IMR-90 (cell line): ENCODE results near the gene ABCG4. TPM values are rescaled to one million over a fixed set of nuclear protein-coding genes. Genes with fewer than 3 reads are reported as not detected.

ENCODE experiments used
- ATAC-seq: fragments of 200-7000 bp; cut with Tn5 transposase; 2 replicates; pipeline ENCODE4 v1.9.1; 2020; ENCODE audit warnings: low read depth, mild to moderate bottlenecking, moderate library complexity
- BruUV-seq: library from RNA; stranded (reverse); fragments of 400-500 nt; replicated peaks from 2 replicates; lab custom pipeline; 2021; lab: Mats Ljungman, UMichigan
- CTCF ChIA-PET: fragments of 300-600 bp; formaldehyde crosslinking; extraction: SDS; loops from one replicate; lab custom pipeline; 2021; ENCODE audit warnings: antibody characterized with exemption; lab: Yijun Ruan, JAX
- POLR2A ChIA-PET: fragments of 300-600 bp; sonication (Branson Sonifier 250); formaldehyde crosslinking; loops from one replicate; lab custom pipeline; 2022; ENCODE audit warnings: antibody characterized with exemption; ENCODE audit not compliant: unreplicated experiment; lab: Charles Lee
- DNase-seq: peaks from one replicate; pipeline ENCODE4 v3.0.0; 2013
- H2AFZ ChIP-seq: replicated peaks from 2 replicates; pipeline ENCODE3; 2013; ENCODE audit warnings: low read length, mild to moderate bottlenecking; ENCODE audit not compliant: poor library complexity
- H2AK5ac ChIP-seq: 2 replicates; pipeline ENCODE4 v1.6.1; 2013; ENCODE audit warnings: low read depth, low read length, inconsistent platforms
- H2AK9ac ChIP-seq: replicated peaks from 2 replicates; pipeline ENCODE3; 2013; ENCODE audit warnings: mild to moderate bottlenecking, low read depth, low read length, moderate library complexity; ENCODE audit not compliant: poor library complexity
- H2BK120ac ChIP-seq: 2 replicates; pipeline ENCODE4 v1.6.1; 2013; ENCODE audit warnings: low read depth, low read length, inconsistent platforms
- H2BK15ac ChIP-seq: 3 replicates; pipeline ENCODE4 v1.6.1; 2013; ENCODE audit warnings: low read depth, low read length, inconsistent platforms
- H2BK20ac ChIP-seq: 2 replicates; pipeline ENCODE4 v1.6.1; 2013; ENCODE audit warnings: low read depth, mild to moderate bottlenecking, inconsistent platforms, low read length, moderate library complexity
- H2BK5ac ChIP-seq: 2 replicates; pipeline ENCODE4 v1.6.1; 2013; ENCODE audit warnings: mild to moderate bottlenecking, low read depth, low read length, inconsistent platforms; ENCODE audit not compliant: poor library complexity, severe bottlenecking
- H3K14ac ChIP-seq: replicated peaks from 2 replicates; pipeline ENCODE4 v1.6.1; 2013; ENCODE audit warnings: low read depth, low read length, inconsistent platforms
- H3K18ac ChIP-seq: 2 replicates; pipeline ENCODE4 v1.6.1; 2013; ENCODE audit warnings: low read depth, low read length, control low read depth
- H3K23ac ChIP-seq: 2 replicates; pipeline ENCODE4 v1.6.1; 2013; ENCODE audit warnings: low read depth, low read length, inconsistent platforms
- H3K27ac ChIP-seq: 2 replicates; pipeline ENCODE4 v1.5.1; 2013; ENCODE audit warnings: mild to moderate bottlenecking, control low read depth, low read length; ENCODE audit not compliant: insufficient read depth
- H3K27me3 ChIP-seq: 2 replicates; pipeline ENCODE4 v1.6.1; 2013; ENCODE audit warnings: low read length; ENCODE audit not compliant: control insufficient read depth, insufficient read depth
- H3K36me3 ChIP-seq: 2 replicates; pipeline ENCODE4 v1.6.1; 2013; ENCODE audit warnings: low read length, mixed read lengths; ENCODE audit not compliant: control insufficient read depth, insufficient read depth
- H3K4ac ChIP-seq: 2 replicates; pipeline ENCODE4 v1.6.1; 2013; ENCODE audit warnings: low read depth, low read length, inconsistent platforms
- H3K4me1 ChIP-seq: 2 replicates; pipeline ENCODE4 v1.6.1; 2013; ENCODE audit warnings: low read length, mixed read lengths; ENCODE audit not compliant: control insufficient read depth, insufficient read depth
- H3K4me2 ChIP-seq: 2 replicates; pipeline ENCODE4 v1.6.1; 2013; ENCODE audit warnings: low read depth, mild to moderate bottlenecking, control low read depth, low read length, moderate library complexity
- H3K4me3 ChIP-seq: 2 replicates; pipeline ENCODE4 v1.5.1; 2013; ENCODE audit warnings: low read depth, mild to moderate bottlenecking, control low read depth, low read length, moderate library complexity; ENCODE audit not compliant: insufficient read depth
- H3K56ac ChIP-seq: 2 replicates; pipeline ENCODE4 v1.6.1; 2013; ENCODE audit warnings: low read length, inconsistent platforms; ENCODE audit not compliant: insufficient read depth; ENCODE audit errors: extremely low read depth
- H3K79me1 ChIP-seq, 2 experiments: 2 replicates each; pipeline ENCODE4 v1.6.1; 2013; ENCODE audit warnings: low read length in 2 of 2, inconsistent platforms in 1 of 2, low read depth in 1 of 2
- H3K9ac ChIP-seq: 2 replicates; pipeline ENCODE4 v1.6.1; 2013; ENCODE audit warnings: low read depth, low read length, control low read depth
- H3K9me1 ChIP-seq: 2 replicates; pipeline ENCODE4 v1.6.1; 2013; ENCODE audit warnings: low read length, inconsistent platforms; ENCODE audit not compliant: insufficient read depth
- H3K9me3 ChIP-seq: 2 replicates; pipeline ENCODE4 v1.6.1; 2013; ENCODE audit warnings: low read length; ENCODE audit not compliant: control insufficient read depth, insufficient read depth
- H4K20me1 ChIP-seq: 2 replicates; pipeline ENCODE4 v1.6.1; 2013; ENCODE audit warnings: low read length, inconsistent platforms; ENCODE audit not compliant: insufficient read depth
- H4K5ac ChIP-seq: 2 replicates; pipeline ENCODE4 v1.6.1; 2013; ENCODE audit warnings: mild to moderate bottlenecking, low read depth, low read length, control low read depth
- H4K8ac ChIP-seq, 2 experiments: 2 replicates each; pipeline ENCODE4 v1.6.1; 2013; ENCODE audit warnings: low read depth in 2 of 2, low read length in 2 of 2, control low read depth in 1 of 2, inconsistent platforms in 1 of 2
- H4K91ac ChIP-seq: 2 replicates; pipeline ENCODE4 v1.6.1; 2013; ENCODE audit warnings: low read depth, low read length, inconsistent platforms; ENCODE audit not compliant: insufficient read depth
- CTCF ChIP-seq: conservative IDR thresholded peaks from 2 replicates; pipeline ENCODE4 v1.5.1; 2012; ENCODE audit warnings: mild to moderate bottlenecking, low read depth, low read length, improper control_type of control experiment
- FOS ChIP-seq: fragments of 150-350 bp; IDR thresholded peaks from 2 replicates; pipeline ENCODE4 v1.6.1; 2016; ENCODE audit warnings: low read depth, low read length
- MAFK ChIP-seq: IDR thresholded peaks from 2 replicates; pipeline ENCODE4 v1.6.1; 2012; ENCODE audit warnings: low read depth, low read length, improper control_type of control experiment
- NFE2L2 ChIP-seq: fragments of 150-350 bp; IDR thresholded peaks from 2 replicates; pipeline ENCODE4 v1.6.1; 2016; ENCODE audit warnings: low read depth, mild to moderate bottlenecking, low read length
- POLR2A ChIP-seq: IDR thresholded peaks from 2 replicates; pipeline ENCODE4 v1.6.1; 2012; ENCODE audit warnings: mild to moderate bottlenecking, low read depth, low read length
- RCOR1 ChIP-seq: IDR thresholded peaks from 2 replicates; pipeline ENCODE4 v1.6.1; 2012; ENCODE audit warnings: mild to moderate bottlenecking, low read length, improper control_type of control experiment; ENCODE audit not compliant: insufficient replicate concordance
- SMC3 ChIP-seq: fragments of 150-350 bp; IDR thresholded peaks from 2 replicates; pipeline ENCODE4 v1.6.1; 2016; ENCODE audit warnings: low read depth, mild to moderate bottlenecking, antibody characterized with exemption, low read length, moderate library complexity
- WGBS, 2 experiments: methylation state at CpG; one replicate each; pipeline versions ENCODE4 v1.1.5 to v1.1.7; 2013; ENCODE audit warnings: missing lambda C conversion rate in 2 of 2; ENCODE audit not compliant: insufficient read length in 1 of 2; ENCODE audit errors: extremely low coverage in 2 of 2; 5-methylcytosine and 5-hydroxymethylcytosine counted together
- dilution Hi-C: fragments of 300-500 bp; cut with HindIII; formaldehyde crosslinking; loops from one replicate; pipeline ENCODE4 v1.14.3; 2018; ENCODE audit warnings: low sequenced_read_pairs; ENCODE audit not compliant: unreplicated experiment
- in situ Hi-C: fragments of 300-500 bp; cut with MboI; formaldehyde crosslinking; loops from 3 replicates; pipeline ENCODE4 v1.14.3; 2019; ENCODE audit warnings: low sequenced_read_pairs, inconsistent platforms, mixed read lengths
- intact Hi-C: fragments of 100-400 bp; cut with micrococcal nuclease; formaldehyde crosslinking; loops from 2 replicates; pipeline ENCODE4 v1.10.0; 2022
- polyA plus RNA-seq, 3 experiments: library from polyadenylated mRNA; depleted of rRNA; stranded (reverse); fragments of >200 nt; gene quantifications; 2 replicates each; pipeline ENCODE4 v1.2.3, GENCODE V29; 2012; ENCODE audit warnings: low replicate concordance in 1 of 3
- total RNA-seq: library from RNA; depleted of rRNA; stranded (reverse); fragments of >200 nt; gene quantifications from 2 replicates; pipeline ENCODE4 v1.2.3, GENCODE V29; 2012

Gene ABCG4
- total and polyA plus RNA-seq, 2 of the 4 experiments (the other 2 are of a cell fraction): under 0.01 to 0.26 TPM

- no peaks in the 10 kb centered on the region for H3K9me1 ChIP-seq
- no peak overlapping the region for H3K9ac ChIP-seq
- BruUV-seq: no TSS peak
- H4K5ac ChIP-seq: no peak overlapping the region
- ATAC-seq (no peak), DNase-seq (no peak)
- no peak overlapping the region for H2AK9ac ChIP-seq
- H3K27me3 ChIP-seq: peaks cover 26% of the 10 kb centered on the region
- ChIA-PET POLR2A (no interaction called here), CTCF (interaction anchor here (0.6 kb wide), 1 partner anchor 9 kb away, joined by 3 read pairs; no protein-coding TSS in a partner anchor)
- no peak for TF ChIP-seq POLR2A
- TF ChIP-seq NFE2L2: no peak
- TF ChIP-seq FOS: no peak
- TF ChIP-seq CTCF: no peak
- no peak for TF ChIP-seq MAFK
- no peak for TF ChIP-seq SMC3
- no peak for TF ChIP-seq RCOR1
- H3K14ac ChIP-seq: no peak overlapping the region
- H3K56ac ChIP-seq: no peak overlapping the region
- no peaks in the 10 kb centered on the region for H3K4me1 ChIP-seq
- H3K18ac ChIP-seq: no peak overlapping the region
- 90% methylated on average over 2 of the region's 9 CpGs; no CpG with 5 or more reads in 1 of the 2 experiments for WGBS, 2 experiments
- H2BK15ac ChIP-seq: no peak overlapping the region
- no peak overlapping the region for H3K4ac ChIP-seq
- H3K23ac ChIP-seq: no peak overlapping the region
- H2BK20ac ChIP-seq: no peak overlapping the region
- no peak overlapping the region for H2BK5ac ChIP-seq
- no peak overlapping the region for H3K4me3 ChIP-seq
- no peak overlapping the region for H3K27ac ChIP-seq
- dilution Hi-C loops: no loop called here
- H3K9me3 ChIP-seq: no peaks in the 10 kb centered on the region
- intact Hi-C loops: no loop called here
- in situ Hi-C loops: no loop called here
- H4K20me1 ChIP-seq: no peaks in the 10 kb centered on the region
- H2BK120ac ChIP-seq: no peak overlapping the region
- no peaks in the 10 kb centered on the region for H3K79me1 ChIP-seq
- no peaks in the 10 kb centered on the region for H3K36me3 ChIP-seq
- H3K4me2 ChIP-seq: no peak overlapping the region
- no peak overlapping the region for H2AFZ ChIP-seq
- H4K8ac ChIP-seq: no peak overlapping the region
- H2AK5ac ChIP-seq: no peak overlapping the region
- no peak overlapping the region for H4K91ac ChIP-seq
These were observed 11.3 kb downstream of the ABCG4 start for GRCh38 chr11:119160151-119160550.
